Endothelial cell of umbilical vein (primary cell): ENCODE data around the gene CHD5. TPM values are rescaled to one million over a fixed set of nuclear protein-coding genes. Genes with fewer than 3 reads are reported as not detected.

Experiments used
- BruUV-seq: library from RNA; stranded (reverse); fragments of 400-500 nt; replicated peaks from 2 replicates; lab custom pipeline; 2021; lab: Mats Ljungman, UMichigan
- CTCF ChIA-PET: fragments of 300-600, 350-600 bp; sonication (Branson Sonifier 250); formaldehyde crosslinking; loops from one replicate; lab custom pipeline; 2021; ENCODE audit warnings: antibody characterized with exemption, inconsistent platforms; lab: Charles Lee
- POLR2A ChIA-PET: fragments of 300-600, 350-600 bp; sonication (Branson Sonifier 250); formaldehyde crosslinking; loops from one replicate; lab custom pipeline; 2021; ENCODE audit warnings: antibody characterized with exemption, inconsistent platforms; lab: Charles Lee
- DNase-seq: peaks from one replicate; pipeline ENCODE4 v3.0.0-alpha.2; 2011; ENCODE audit warnings: low read depth, low spot score
- FAIRE-seq: peaks from 2 replicates; lab custom pipeline; 2011; peaks lifted over from hg19 to GRCh38; lab: Jason Lieb, UNC
- H2AFZ ChIP-seq: 2 replicates; pipeline ENCODE4 v1.6.0; 2012; ENCODE audit warnings: low read depth, low read length, control low read depth, inconsistent platforms
- H3K27ac ChIP-seq: 2 replicates; pipeline ENCODE4 v1.5.1; 2011; ENCODE audit warnings: low read depth, mild to moderate bottlenecking, control low read depth, low read length, moderate library complexity; ENCODE audit not compliant: insufficient read depth
- H3K27me3 ChIP-seq, 2 experiments: 2 replicates each; pipeline versions ENCODE4 v1.6.0 to v1.6.1; 2011; ENCODE audit warnings: low read length in 2 of 2, mixed read lengths in 1 of 2; ENCODE audit not compliant: control insufficient read depth in 2 of 2, insufficient read depth in 2 of 2
- H3K36me3 ChIP-seq, 2 experiments: 2 replicates in 1 of 2; 3 replicates in 1 of 2; pipeline ENCODE4 v1.5.1; 2011; ENCODE audit warnings: low read length in 2 of 2, mild to moderate bottlenecking in 1 of 2, moderate library complexity in 1 of 2; ENCODE audit not compliant: control insufficient read depth in 2 of 2, insufficient read depth in 2 of 2; ENCODE audit errors: extremely low read depth in 1 of 2
- H3K4me1 ChIP-seq: 3 replicates; pipeline ENCODE4 v1.5.1; 2011; ENCODE audit warnings: mild to moderate bottlenecking, low read length; ENCODE audit not compliant: control insufficient read depth, insufficient read depth; ENCODE audit errors: extremely low read depth
- H3K4me2 ChIP-seq: 2 replicates; pipeline ENCODE4 v1.6.1; 2011; ENCODE audit warnings: low read length, control low read depth, mixed read lengths; ENCODE audit not compliant: insufficient read depth
- H3K4me3 ChIP-seq, 3 experiments: fragments of 200-600 bp in 1 of 3; sonication (generic), shearing (Covaris generic) in 1 of 3; replicated peaks in 1 of 3; 2 replicates each; pipeline ENCODE4 v1.5.1; 2011 to 2016; ENCODE audit warnings: control low read depth in 3 of 3, low read length in 3 of 3, mild to moderate bottlenecking in 2 of 3, inconsistent platforms in 1 of 3, low read depth in 1 of 3, moderate library complexity in 1 of 3; ENCODE audit not compliant: insufficient read depth in 1 of 3
- H3K79me2 ChIP-seq: 2 replicates; pipeline ENCODE4 v1.6.0; 2012; ENCODE audit warnings: low read length, inconsistent platforms; ENCODE audit not compliant: control insufficient read depth, insufficient read depth
- H3K9ac ChIP-seq: replicated peaks from 2 replicates; pipeline ENCODE3; 2011; ENCODE audit warnings: low read length, control low read depth; ENCODE audit not compliant: insufficient read depth; ENCODE audit errors: extremely low read depth
- H3K9me1 ChIP-seq: replicated peaks from 3 replicates; pipeline ENCODE4 v1.6.0; 2011; ENCODE audit warnings: mild to moderate bottlenecking, low read length; ENCODE audit not compliant: control insufficient read depth, insufficient read depth; ENCODE audit errors: extremely low read depth
- H3K9me3 ChIP-seq: replicated peaks from 2 replicates; pipeline ENCODE4 v1.5.1; 2012; ENCODE audit warnings: low read length, inconsistent platforms; ENCODE audit not compliant: control insufficient read depth, insufficient read depth
- H4K20me1 ChIP-seq: replicated peaks from 2 replicates; pipeline ENCODE3; 2011; ENCODE audit warnings: mild to moderate bottlenecking, low read length; ENCODE audit not compliant: control insufficient read depth, insufficient read depth; ENCODE audit errors: extremely low read depth
- EZH2 ChIP-seq: IDR thresholded peaks from 2 replicates; pipeline ENCODE4 v1.6.1; 2012; ENCODE audit warnings: borderline replicate concordance, low read depth, mild to moderate bottlenecking, moderate library complexity, low read length, inconsistent platforms; ENCODE audit not compliant: severe bottlenecking
- FOS ChIP-seq: IDR thresholded peaks from 2 replicates; pipeline ENCODE4 v1.6.1; 2011; ENCODE audit warnings: mild to moderate bottlenecking, low read length, moderate library complexity, borderline replicate concordance; ENCODE audit not compliant: insufficient read depth
- GATA2 ChIP-seq: IDR thresholded peaks from 2 replicates; pipeline ENCODE4 v1.7.0; 2011; ENCODE audit warnings: low read depth, mild to moderate bottlenecking, moderate library complexity, mixed read lengths, low read length; ENCODE audit not compliant: insufficient read length, insufficient read depth
- JUN ChIP-seq: IDR thresholded peaks from 2 replicates; pipeline ENCODE4 v1.6.1; 2011; ENCODE audit warnings: borderline replicate concordance, low read depth; ENCODE audit not compliant: insufficient read length, insufficient read depth
- MYC ChIP-seq: IDR thresholded peaks from one replicate; pipeline ENCODE4 v1.6.1; 2011; ENCODE audit warnings: mild to moderate bottlenecking, low read depth, low read length
- POLR2A ChIP-seq: IDR thresholded peaks from 2 replicates; pipeline ENCODE4 v1.6.1; 2012; ENCODE audit warnings: low read depth, mild to moderate bottlenecking, control low read depth, low read length
- POLR2AphosphoS5 ChIP-seq: IDR thresholded peaks from 2 replicates; pipeline ENCODE4 v1.6.1; 2012; ENCODE audit warnings: low read depth, mild to moderate bottlenecking, control low read depth, low read length, moderate library complexity; ENCODE audit not compliant: insufficient read depth
- dilution Hi-C: fragments of 300-500 bp; cut with MboI; formaldehyde crosslinking; loops from one replicate; pipeline ENCODE4 v1.15.0; 2019; ENCODE audit warnings: low sequenced_read_pairs; ENCODE audit not compliant: extremely low pct_ligation_motif_present
- intact Hi-C: fragments of 100-400 bp; cut with micrococcal nuclease; formaldehyde crosslinking; loops from one replicate; pipeline ENCODE4 v1.10.0; 2022
- polyA plus RNA-seq, 4 experiments: library from polyadenylated mRNA; depleted of rRNA in 3 of 4; stranded (reverse) in 3 of 4; unstranded in 1 of 4; fragments of >200 nt; gene quantifications; 2 replicates each; pipeline versions ENCODE4 v1.2.1 to v1.2.3, GENCODE V29; 2011 to 2012; ENCODE audit warnings: missing spikeins in 1 of 4
- total RNA-seq: library from RNA; stranded (reverse); gene quantifications from 2 replicates; pipeline ENCODE4 v1.2.3, GENCODE V29; 2021
- TF ChIP-seq, protein P1 (sequence below): IDR thresholded peaks from 2 replicates; pipeline ENCODE4 v1.6.1; 2011; ENCODE audit not compliant: insufficient read depth, insufficient read length
- TF ChIP-seq, protein P2 (sequence below), 2 donors: IDR thresholded peaks; 1 replicate in 1 of 2; 2 replicates in 1 of 2; pipeline ENCODE4 v1.5.1; 2011; ENCODE audit warnings: low read length in 2 of 2, mild to moderate bottlenecking in 2 of 2, moderate library complexity in 2 of 2, control low read depth in 1 of 2, inconsistent platforms in 1 of 2, low read depth in 1 of 2; ENCODE audit not compliant: insufficient read depth in 1 of 2; ENCODE audit errors: extremely low read depth in 1 of 2

Gene CHD5
- total and polyA plus RNA-seq, 2 donors (not counting 3 experiments of a cell fraction or from before 2014, with no cell fraction given) = 0.04 to 0.11 TPM

DNA sequence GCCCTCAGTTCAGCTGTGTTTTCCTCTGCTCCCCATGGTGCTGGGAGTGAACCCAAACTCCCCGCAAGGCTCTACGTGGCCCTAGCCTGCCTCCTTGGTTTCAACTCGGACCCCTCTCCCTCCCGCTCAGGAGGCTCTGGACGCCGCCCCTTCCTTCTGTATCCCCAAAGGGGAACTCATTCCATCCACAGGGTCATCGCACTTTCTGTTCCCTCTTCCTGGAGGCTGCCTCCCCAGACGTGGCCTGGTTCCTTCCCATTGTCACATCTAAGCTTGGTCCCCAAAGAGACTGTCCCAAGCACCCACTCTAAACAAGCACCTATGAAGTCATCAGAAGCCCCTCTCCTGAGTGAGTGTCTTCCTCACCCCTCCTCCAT, 123.6 kb downstream of the CHD5 start:
- no TSS peak for BruUV-seq
- no peak overlapping the region for H3K27ac ChIP-seq
- ChIA-PET POLR2A (no interaction called here), CTCF (interaction anchor here (1.3 to 2.7 kb wide), 3 partner anchors 22 to 190 kb away, joined by 3 to 14 read pairs (median 6); no protein-coding TSS in a partner anchor)
- DNase-seq = no peak
- dilution Hi-C loops (no loop called here), intact Hi-C loops (loop anchor here (5.0 kb wide), 1 partner anchor 286 kb away; no protein-coding TSS in a partner anchor)
- H3K4me2 ChIP-seq = no peak overlapping the region
- no peak overlapping the region for H3K4me3 ChIP-seq
- TF ChIP-seq EZH2 (no peak), POLR2A (no peak), POLR2AphosphoS5 (no peak), JUN (no peak), FOS (no peak), GATA2 (no peak), MYC (no peak)
- TF ChIP-seq, protein P1, sequence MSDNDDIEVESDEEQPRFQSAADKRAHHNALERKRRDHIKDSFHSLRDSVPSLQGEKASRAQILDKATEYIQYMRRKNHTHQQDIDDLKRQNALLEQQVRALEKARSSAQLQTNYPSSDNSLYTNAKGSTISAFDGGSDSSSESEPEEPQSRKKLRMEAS = no peak
- TF ChIP-seq, protein P2, sequence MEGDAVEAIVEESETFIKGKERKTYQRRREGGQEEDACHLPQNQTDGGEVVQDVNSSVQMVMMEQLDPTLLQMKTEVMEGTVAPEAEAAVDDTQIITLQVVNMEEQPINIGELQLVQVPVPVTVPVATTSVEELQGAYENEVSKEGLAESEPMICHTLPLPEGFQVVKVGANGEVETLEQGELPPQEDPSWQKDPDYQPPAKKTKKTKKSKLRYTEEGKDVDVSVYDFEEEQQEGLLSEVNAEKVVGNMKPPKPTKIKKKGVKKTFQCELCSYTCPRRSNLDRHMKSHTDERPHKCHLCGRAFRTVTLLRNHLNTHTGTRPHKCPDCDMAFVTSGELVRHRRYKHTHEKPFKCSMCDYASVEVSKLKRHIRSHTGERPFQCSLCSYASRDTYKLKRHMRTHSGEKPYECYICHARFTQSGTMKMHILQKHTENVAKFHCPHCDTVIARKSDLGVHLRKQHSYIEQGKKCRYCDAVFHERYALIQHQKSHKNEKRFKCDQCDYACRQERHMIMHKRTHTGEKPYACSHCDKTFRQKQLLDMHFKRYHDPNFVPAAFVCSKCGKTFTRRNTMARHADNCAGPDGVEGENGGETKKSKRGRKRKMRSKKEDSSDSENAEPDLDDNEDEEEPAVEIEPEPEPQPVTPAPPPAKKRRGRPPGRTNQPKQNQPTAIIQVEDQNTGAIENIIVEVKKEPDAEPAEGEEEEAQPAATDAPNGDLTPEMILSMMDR (IDR thresholded peaks at IDR 0.05; ENCODE audit: extremely low read depth in 1 of 2, insufficient read depth in 1 of 2, low read depth in 1 of 2, low read length in 2 of 2) = no peak
- no peaks in the 10 kb centered on the region for H4K20me1 ChIP-seq
- H3K36me3 ChIP-seq = no peaks in the 10 kb centered on the region
- no peaks in the 10 kb centered on the region for H3K9me1 ChIP-seq
- H2AFZ ChIP-seq = no peak overlapping the region
- no peaks in the 10 kb centered on the region for H3K79me2 ChIP-seq
- H3K27me3 ChIP-seq = no peaks in the 10 kb centered on the region
- no peaks in the 10 kb centered on the region for H3K9me3 ChIP-seq
- FAIRE-seq = no peak
- H3K4me1 ChIP-seq = peaks cover 10% of the 10 kb centered on the region
- no peak overlapping the region for H3K9ac ChIP-seq
